NB4 (cell line): ENCODE data around the gene SLCO2B1.

ENCODE experiments used
- CTCF ChIP-seq: IDR thresholded peaks from one replicate; pipeline ENCODE4 v1.5.1; 2012; ENCODE audit warnings: low read depth, low read length
- MYC ChIP-seq: IDR thresholded peaks from 2 replicates; pipeline ENCODE4 v1.6.1; 2011; ENCODE audit warnings: low read depth, low read length
- POLR2A ChIP-seq: IDR thresholded peaks from 2 replicates; pipeline ENCODE4 v1.6.1; 2011; ENCODE audit warnings: mild to moderate bottlenecking; ENCODE audit not compliant: insufficient read length; ENCODE audit errors: extremely low read depth
- TF ChIP-seq, protein P1 (sequence below): IDR thresholded peaks from 2 replicates; pipeline ENCODE4 v1.6.1; 2011; ENCODE audit warnings: low read depth, low read length

GRCh38 chr11:75145972-75146519, 4.9 kb upstream of the SLCO2B1 start:
- no peak for TF ChIP-seq CTCF
- TF ChIP-seq POLR2A: no peak
- TF ChIP-seq, protein P1, sequence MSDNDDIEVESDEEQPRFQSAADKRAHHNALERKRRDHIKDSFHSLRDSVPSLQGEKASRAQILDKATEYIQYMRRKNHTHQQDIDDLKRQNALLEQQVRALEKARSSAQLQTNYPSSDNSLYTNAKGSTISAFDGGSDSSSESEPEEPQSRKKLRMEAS: no peak
- TF ChIP-seq MYC: no peak
